Psoas muscle (tissue), 8 donors: ENCODE results near the gene CDH4. TPM values are rescaled to one million over a fixed set of nuclear protein-coding genes. Genes with fewer than 3 reads are reported as not detected.

Source experiments
- ATAC-seq, 4 donors: fragments of 200-7000 bp; cut with Tn5 transposase; one replicate each; pipeline ENCODE4 v1.9.1; 2020; ENCODE audit warnings: moderate library complexity in 3 of 4, mild to moderate bottlenecking in 2 of 4
- DNase-seq, 2 donors: peaks; one replicate each; pipeline ENCODE4 v3.0.0-alpha.2; 2020
- H3K27ac ChIP-seq: fragments of 200-600 bp; one replicate; pipeline ENCODE4 v1.8.0; 2022
- H3K27me3 ChIP-seq, 3 donors: fragments of 200-600 bp in 1 of 3; one replicate each; pipeline versions ENCODE4 v1.6.1 to v1.8.0; 2013 to 2022; ENCODE audit warnings: low read length in 2 of 3, mild to moderate bottlenecking in 2 of 3, moderate library complexity in 1 of 3; ENCODE audit not compliant: insufficient read depth in 3 of 3
- H3K36me3 ChIP-seq, 2 donors: fragments of 200-600 bp in 1 of 2; one replicate each; pipeline versions ENCODE4 v1.6.1 to v1.8.0; 2013 to 2022; ENCODE audit warnings: low read depth in 1 of 2, mild to moderate bottlenecking in 1 of 2, moderate library complexity in 1 of 2; ENCODE audit not compliant: insufficient read depth in 1 of 2
- H3K4me1 ChIP-seq: fragments of 200-600 bp; one replicate; pipeline ENCODE4 v1.8.0; 2022
- H3K4me3 ChIP-seq: fragments of 200-600 bp; one replicate; pipeline ENCODE4 v1.8.0; 2022; ENCODE audit warnings: mild to moderate bottlenecking
- H3K9me3 ChIP-seq: fragments of 200-600 bp; one replicate; pipeline ENCODE4 v1.8.0; 2022
- WGBS, 3 donors: extraction: QIAGEN DNeasy Blood & Tissue Kit; methylation state at CpG; one replicate each; pipeline versions ENCODE4 v1.1.6 to v1.1.7; 2013; 5-methylcytosine and 5-hydroxymethylcytosine counted together
- intact Hi-C, 2 donors: fragments of 100-400 bp; cut with DNase I; formaldehyde crosslinking; loops; one replicate each; pipeline versions ENCODE4 v1.11.0 to v1.14.2; 2022
- polyA plus RNA-seq, 3 donors: library from polyadenylated mRNA; stranded (reverse); fragments of 200-250 nt; gene quantifications; one replicate each; pipeline ENCODE4 v1.2.3, GENCODE V29; 2013
- total RNA-seq, 4 donors: library from RNA; stranded (reverse); fragmentation: NEBNext Ultra II Directional in 2 of 4; extraction: Animal tissue kit (Norgen Biotek cat#: 25700) in 2 of 4; gene quantifications; one replicate each; pipeline versions ENCODE4 v1.2.1 to v1.2.4, GENCODE V29; 2021 to 2023
- TF ChIP-seq, protein P1 (sequence below): fragments of 200-600 bp; IDR thresholded peaks from one replicate; pipeline ENCODE4 v1.8.0; 2022; ENCODE audit warnings: antibody characterized with exemption
- donor health status: healthy with polysubstance abuse.
- donor health status: DM: no; HTN: no; CAD: no; lungs with moderate emphysema.
- donor health status: Bipolar disorder and iron deficiency.
- donor health status: healthy.
- donor health status: DM: yes; HTN: yes; CAD: no.
- donor health status: DM: no; HTN: no; CAD: no.
- donor health status: DM: no; HTN: no; CAD: no.
- donor health status: DM: yes; HTN: yes; CAD: no.

The CDH4 gene
- total and polyA plus RNA-seq, 7 donors, result 0.26 to 1.0 (median 0.34) TPM

DNA sequence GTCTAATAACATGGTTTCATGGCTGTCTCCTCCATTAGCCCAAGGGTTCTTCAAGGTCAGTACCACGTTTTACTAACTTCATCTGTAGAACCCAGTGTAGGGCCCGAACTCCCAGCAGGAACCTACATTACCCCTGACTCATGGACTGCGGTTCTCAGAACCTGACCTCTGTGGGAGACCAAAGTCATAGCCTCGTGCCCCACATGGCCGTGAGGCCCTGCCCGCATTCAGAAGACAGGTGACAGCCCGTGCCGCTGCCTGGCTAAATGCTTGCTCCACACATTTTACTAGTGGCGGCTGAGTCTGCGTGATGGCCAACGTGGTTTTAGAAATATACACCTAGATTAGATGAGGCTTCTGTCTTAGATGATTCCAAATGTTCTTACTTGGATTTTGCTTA lies 94.9 kb downstream of the CDH4 start:
- WGBS, 3 donors, result 87 to 91% (median 91%) methylated on average over 11 of the region's 11 CpGs
- no peaks in the 10 kb centered on the region for H3K9me3 ChIP-seq
- no peak overlapping the region for H3K27ac ChIP-seq
- peaks cover 0 to 2% (median 0%) of the 10 kb centered on the region in 3 donors for H3K27me3 ChIP-seq
- no peaks in the 10 kb centered on the region for H3K36me3 ChIP-seq
- intact Hi-C loops, result no loop called here
- DNase-seq, result no peak
- TF ChIP-seq, protein P1, sequence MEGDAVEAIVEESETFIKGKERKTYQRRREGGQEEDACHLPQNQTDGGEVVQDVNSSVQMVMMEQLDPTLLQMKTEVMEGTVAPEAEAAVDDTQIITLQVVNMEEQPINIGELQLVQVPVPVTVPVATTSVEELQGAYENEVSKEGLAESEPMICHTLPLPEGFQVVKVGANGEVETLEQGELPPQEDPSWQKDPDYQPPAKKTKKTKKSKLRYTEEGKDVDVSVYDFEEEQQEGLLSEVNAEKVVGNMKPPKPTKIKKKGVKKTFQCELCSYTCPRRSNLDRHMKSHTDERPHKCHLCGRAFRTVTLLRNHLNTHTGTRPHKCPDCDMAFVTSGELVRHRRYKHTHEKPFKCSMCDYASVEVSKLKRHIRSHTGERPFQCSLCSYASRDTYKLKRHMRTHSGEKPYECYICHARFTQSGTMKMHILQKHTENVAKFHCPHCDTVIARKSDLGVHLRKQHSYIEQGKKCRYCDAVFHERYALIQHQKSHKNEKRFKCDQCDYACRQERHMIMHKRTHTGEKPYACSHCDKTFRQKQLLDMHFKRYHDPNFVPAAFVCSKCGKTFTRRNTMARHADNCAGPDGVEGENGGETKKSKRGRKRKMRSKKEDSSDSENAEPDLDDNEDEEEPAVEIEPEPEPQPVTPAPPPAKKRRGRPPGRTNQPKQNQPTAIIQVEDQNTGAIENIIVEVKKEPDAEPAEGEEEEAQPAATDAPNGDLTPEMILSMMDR, result no peak
- ATAC-seq, result no peak
- no peaks in the 10 kb centered on the region for H3K4me1 ChIP-seq
- H3K4me3 ChIP-seq, result no peak overlapping the region

DNA sequence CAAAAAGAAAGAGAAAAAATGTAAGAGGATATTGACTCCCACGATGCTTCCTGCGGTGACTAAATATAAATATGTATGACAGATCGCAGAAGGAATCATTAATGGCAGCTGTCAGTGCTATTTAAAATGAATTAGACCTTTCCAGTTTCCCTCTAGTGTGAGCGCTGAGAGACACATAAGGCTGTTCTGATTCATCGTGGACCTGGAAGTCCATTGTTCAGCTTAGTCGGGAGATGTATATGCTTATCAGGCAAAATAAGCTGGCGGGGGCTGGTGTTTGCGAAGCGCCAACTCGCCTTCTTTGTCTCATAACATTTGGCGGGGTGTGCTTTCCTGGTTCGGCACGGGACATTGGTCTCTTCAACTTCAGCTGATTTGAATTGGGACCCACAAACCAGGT lies 95.4 kb downstream of the CDH4 start:
- no peak for DNase-seq
- intact Hi-C loops, result no loop called here
- Histone ChIP-seq H3K27ac (no peak overlapping the region), H3K36me3 (no peaks in the 10 kb centered on the region), H3K9me3 (no peaks in the 10 kb centered on the region), H3K4me1 (no peaks in the 10 kb centered on the region), H3K27me3 (peaks cover 0 to 2% (median 0%) of the 10 kb centered on the region in 3 donors), H3K4me3 (no peak overlapping the region)
- TF ChIP-seq, protein P1, result no peak
- no peak for ATAC-seq
- 88 to 92% (median 89%) methylated on average over 13 of the region's 13 CpGs for WGBS, 3 donors

DNA sequence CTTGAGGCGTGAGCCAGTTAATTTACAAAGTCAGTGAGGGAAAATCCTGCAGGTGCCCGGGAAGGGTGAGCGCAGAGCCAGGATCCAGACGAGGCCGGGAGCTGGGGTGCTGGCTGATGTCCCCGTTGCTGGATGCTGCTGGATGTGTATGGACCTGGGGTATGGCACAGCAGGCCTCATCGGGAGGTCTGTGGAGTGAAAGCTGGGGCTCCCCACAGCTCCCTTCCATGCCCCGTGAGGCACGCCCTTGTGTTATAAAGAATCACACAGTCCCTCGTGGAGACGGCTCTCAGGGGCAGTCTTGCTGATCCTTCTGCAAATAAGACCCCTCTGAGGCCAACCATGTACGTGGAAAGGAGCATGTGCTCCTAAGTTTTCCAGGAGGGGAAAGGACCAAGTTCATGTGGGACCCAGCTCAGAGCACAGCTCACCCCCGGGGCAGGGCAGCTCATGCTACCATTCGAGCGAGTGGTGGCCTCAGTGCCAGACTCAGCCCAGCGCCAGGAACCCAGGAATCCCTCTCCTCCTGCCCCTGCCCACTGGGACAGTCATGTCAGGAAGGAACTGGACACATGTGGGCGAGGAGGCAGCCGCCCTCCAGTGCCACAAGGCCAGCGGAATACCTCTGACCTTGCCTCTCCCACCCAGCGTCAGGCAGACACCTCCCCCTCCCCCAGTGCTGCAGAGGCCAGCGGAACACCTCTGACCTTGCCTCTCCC lies 97.5 kb downstream of the CDH4 start:
- Histone ChIP-seq H3K4me1 (no peaks in the 10 kb centered on the region), H3K36me3 (no peaks in the 10 kb centered on the region), H3K9me3 (no peaks in the 10 kb centered on the region), H3K27ac (no peak overlapping the region), H3K27me3 (peaks cover 0 to 5% (median 0%) of the 10 kb centered on the region in 3 donors), H3K4me3 (no peak overlapping the region)
- intact Hi-C loops, result no loop called here
- ATAC-seq (no peak), DNase-seq (no peak)
- TF ChIP-seq, protein P1, result no peak
- WGBS, 3 donors, result 81 to 84% (median 81%) methylated on average over 20 of the region's 21 CpGs

GRCh38 chr20:61350500-61351250 lies 98.6 kb downstream of the CDH4 start:
- WGBS, 3 donors, result 78 to 84% (median 82%) methylated on average over 13 to 14 of the region's 14 CpGs
- no peak overlapping the region for H3K27ac ChIP-seq
- H3K27me3 ChIP-seq, result peaks cover 0 to 3% (median 0%) of the 10 kb centered on the region in 3 donors
- no peak for ATAC-seq
- H3K4me3 ChIP-seq, result no peak overlapping the region
- H3K4me1 ChIP-seq, result no peaks in the 10 kb centered on the region
- H3K36me3 ChIP-seq, result no peaks in the 10 kb centered on the region
- DNase-seq, result no peak
- intact Hi-C loops, result no loop called here
- no peaks in the 10 kb centered on the region for H3K9me3 ChIP-seq
- TF ChIP-seq, protein P1, result no peak
